T1000 (cell line): Measurements from ENCODE around the gene TNIK.
A peak's percentile ranks its signal among the peaks of the same experiment; 100 is the strongest.
"Not testable (repeated sequence)": the region's sequence is repeated elsewhere in the genome, so short reads cannot be mapped to it uniquely, and the experiment has no call there.

Experiments used
- DNase-seq: peaks from one replicate; lab custom pipeline; 2025; ENCODE audit warnings: mixed read lengths; lab: John Stamatoyannopoulos, UW

The TNIK gene

GRCh38 chr3:171469376-171469775 lies 9.2 kb upstream of the TNIK start:
- DNase-seq = no peak

- no peak for DNase-seq
Observed at GRCh38 chr3:171468296-171468906, 8.2 kb upstream of the TNIK start.

- no peak for DNase-seq
Observed at GRCh38 chr3:171465763-171466162, 5.6 kb upstream of the TNIK start.

- no peak for DNase-seq
Observed at GRCh38 chr3:171464462-171464861, 4.3 kb upstream of the TNIK start.

GRCh38 chr3:171462224-171462623 lies 2.0 kb upstream of the TNIK start:
- no peak for DNase-seq

GRCh38 chr3:171461525-171461917 lies 1.3 kb upstream of the TNIK start:
- DNase-seq = no peak

GRCh38 chr3:171460725-171461524 lies 720 bp upstream of the TNIK start:
- no peak for DNase-seq

- DNase-seq = no peak
Observed at GRCh38 chr3:171459137-171459941, 866 bp downstream of the TNIK start.

- DNase-seq = no peak
Observed at GRCh38 chr3:171458864-171459136, 1.4 kb downstream of the TNIK start.

- no peak for DNase-seq
Observed at GRCh38 chr3:171458071-171458863, 1.9 kb downstream of the TNIK start.

- DNase-seq = no peak
Observed at GRCh38 chr3:171457607-171458061, 2.6 kb downstream of the TNIK start.

GRCh38 chr3:171456765-171457606 lies 3.2 kb downstream of the TNIK start:
- DNase-seq = no peak

GRCh38 chr3:171455603-171456550 lies 4.3 kb downstream of the TNIK start:
- no peak for DNase-seq

- DNase-seq = no peak
Observed at GRCh38 chr3:171454041-171454440, 6.2 kb downstream of the TNIK start.

- DNase-seq = no peak
Observed at GRCh38 chr3:171453180-171453886, 6.9 kb downstream of the TNIK start.

- DNase-seq = no peak
Observed at GRCh38 chr3:171452328-171452727, 7.9 kb downstream of the TNIK start.

GRCh38 chr3:171451915-171452314 lies 8.3 kb downstream of the TNIK start:
- no peak for DNase-seq

- not testable (repeated sequence) for DNase-seq
Observed at GRCh38 chr3:171447579-171447891, 12.7 kb downstream of the TNIK start.

GRCh38 chr3:171446801-171447578 lies 13.2 kb downstream of the TNIK start:
- DNase-seq = peak; percentile 29
